GM18526 (cell line): ENCODE measurements around the gene CPVL.

ENCODE experiments used
- POLR2A ChIP-seq: IDR thresholded peaks from 3 replicates; pipeline ENCODE4 v1.6.1; 2011; ENCODE audit not compliant: insufficient read length; ENCODE audit errors: extremely low read depth

Gene CPVL

DNA sequence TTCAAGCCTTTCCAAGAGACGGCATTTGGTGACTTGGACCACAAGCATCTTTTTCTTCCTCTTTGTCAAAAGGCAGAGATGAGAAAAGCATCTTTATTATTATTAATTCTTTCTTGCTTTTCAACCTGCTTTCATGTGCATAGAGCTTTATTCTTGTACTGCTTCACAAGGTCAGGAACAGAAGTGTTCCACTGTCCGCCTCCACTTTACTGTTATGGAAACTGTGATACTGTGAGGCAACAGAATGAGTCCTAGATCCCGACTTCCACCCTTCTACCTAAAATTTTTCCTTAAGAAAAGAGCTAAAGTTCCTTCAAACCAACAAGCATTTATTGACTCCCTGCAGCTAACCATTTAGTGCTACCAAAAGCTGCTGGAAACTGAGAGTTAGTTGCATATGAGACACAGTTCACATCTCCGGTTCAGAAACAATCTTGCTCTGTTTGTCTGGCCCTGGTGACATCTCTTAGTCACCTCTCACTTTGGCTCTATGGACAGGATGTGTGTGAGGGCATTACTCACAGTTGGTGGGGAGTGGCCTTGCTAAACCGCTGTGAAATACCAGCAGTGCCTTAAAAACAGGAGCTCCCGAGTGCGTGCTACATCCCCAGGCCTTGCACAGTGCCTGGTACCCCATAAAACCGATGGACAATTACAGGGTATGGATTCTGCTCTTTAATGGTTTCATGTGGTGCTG, 111.1 kb downstream of the CPVL start:
- TF ChIP-seq POLR2A = no peak

DNA sequence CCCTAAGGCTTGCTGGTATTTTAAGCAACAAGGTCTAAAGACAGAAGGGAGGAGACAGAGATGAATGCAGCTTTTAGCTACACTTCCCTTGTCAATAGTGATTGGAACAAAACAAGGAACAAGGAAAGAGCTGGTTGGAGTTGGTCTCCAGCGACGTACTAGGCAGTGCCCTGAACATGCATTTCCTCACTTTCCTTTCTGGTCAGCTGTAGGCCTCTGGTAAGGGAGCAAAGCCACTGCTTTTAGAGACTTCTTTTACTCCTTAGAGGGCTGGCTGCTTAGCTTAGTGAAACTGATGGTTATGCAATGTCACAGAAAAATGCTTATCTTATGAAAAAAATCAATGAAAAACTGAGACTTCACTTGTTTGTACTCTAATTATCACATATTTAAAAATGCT, 112.8 kb downstream of the CPVL start:
- no peak for TF ChIP-seq POLR2A

DNA sequence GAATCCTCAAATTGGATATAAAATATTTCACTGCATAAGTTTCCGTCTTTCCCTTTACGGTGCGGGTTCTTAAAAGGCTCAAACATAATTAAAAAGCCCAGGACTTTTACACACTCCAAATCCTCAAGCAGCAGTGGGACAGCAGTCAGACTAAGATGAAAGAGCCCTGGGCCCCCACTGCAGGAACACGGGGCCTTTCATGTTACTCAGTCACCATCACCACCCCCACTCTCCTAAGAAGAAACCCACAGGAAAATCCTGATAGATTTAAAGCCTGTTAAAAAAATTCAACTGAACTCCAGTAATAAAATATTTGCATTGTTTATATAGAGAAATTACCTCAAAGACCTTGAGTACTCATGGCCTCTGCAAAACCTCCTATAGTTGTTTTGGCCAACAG, 114.2 kb downstream of the CPVL start:
- TF ChIP-seq POLR2A = no peak

DNA sequence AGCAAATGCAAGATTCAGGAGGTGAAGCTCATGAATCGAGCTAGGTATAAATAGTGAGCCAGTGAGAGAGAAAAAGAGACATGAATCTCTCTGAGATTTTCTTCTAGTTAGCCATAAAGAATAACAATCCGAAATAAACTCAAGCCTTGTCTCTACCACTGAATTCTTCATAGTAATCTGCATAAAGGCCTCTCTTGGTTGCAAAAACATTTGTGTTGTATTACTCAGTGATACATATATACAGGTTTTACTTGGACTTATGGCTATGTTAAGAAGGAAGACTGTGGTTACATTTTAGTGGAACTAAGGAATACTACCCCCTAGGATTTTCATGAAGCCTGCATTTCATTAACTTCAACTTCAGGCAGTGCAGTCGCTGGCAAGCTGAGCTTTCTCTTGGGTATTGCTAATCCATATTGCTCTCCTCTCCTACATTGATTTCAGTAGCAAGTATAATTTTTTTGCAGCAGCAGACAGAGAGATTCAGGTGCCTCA, 115.5 kb downstream of the CPVL start:
- no peak for TF ChIP-seq POLR2A

DNA sequence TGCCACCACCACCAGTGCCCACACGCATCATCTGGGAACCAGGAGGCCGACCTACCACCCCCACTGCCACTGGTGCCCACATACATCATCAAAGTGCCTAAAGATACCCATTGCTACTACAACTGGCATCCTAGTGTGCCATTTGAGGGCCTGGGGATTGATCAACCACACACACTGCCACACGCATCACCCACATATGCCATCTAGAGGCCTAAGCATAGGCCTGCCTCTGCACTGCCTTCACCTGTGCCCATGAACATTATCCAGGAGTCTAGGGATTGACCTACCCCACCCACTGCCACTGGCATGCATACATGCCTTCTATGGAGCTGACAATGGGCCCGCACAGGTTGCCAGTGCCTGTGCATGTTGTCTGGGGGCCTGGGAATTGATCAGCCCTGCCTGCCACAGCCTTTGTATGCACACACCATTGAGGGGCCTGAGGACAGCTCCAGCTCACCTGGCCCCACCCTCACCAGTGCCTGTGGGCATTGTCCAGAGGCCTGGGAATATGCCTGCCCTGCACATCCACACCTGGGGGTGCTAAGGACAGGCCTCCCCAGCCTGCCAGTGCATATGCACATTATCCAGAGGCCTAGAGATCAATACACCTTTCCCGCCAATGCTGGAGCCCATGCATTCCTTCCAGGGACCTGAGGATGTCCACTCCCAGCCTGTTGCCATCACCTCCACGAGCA, 123.9 kb downstream of the CPVL start:
- no peak for TF ChIP-seq POLR2A

DNA sequence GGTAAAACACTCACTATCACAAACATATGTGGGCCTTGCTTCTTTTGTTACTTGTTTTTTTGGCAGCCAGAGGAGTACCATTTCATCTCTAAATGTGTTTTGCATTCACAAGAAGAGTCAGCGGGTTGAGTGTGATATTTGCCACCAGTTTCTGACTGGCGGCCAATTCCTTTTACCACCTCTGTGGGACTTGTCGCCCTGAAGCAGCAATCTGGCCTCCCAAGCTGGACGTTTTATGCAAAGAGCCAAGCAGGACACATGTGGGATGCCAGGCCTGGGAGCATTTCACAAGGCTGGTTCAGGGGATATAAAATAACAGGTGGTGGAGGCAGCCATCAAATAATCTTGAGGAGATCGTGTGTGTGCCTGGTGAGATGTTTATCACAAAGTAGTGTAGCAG, 126.4 kb downstream of the CPVL start:
- no peak for TF ChIP-seq POLR2A

DNA sequence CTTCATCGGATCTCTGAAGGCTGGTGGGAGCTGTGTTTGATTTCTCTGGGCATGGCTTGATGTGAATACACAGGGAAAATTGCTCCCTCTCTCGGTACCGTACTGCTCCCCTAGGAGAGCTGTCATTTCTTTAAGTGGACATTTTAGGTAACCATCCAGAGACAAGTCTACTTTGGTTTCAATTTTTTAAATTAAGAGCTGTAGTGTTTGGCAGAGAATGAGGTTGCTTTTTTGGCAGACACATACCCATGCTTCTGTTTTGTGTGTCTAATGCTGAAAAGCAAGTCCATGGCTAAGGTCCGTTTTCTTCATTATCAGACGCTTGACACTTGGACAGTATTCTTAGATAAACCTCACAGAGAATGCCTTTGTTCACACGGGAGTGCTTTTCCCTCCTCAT, 127.0 kb downstream of the CPVL start:
- TF ChIP-seq POLR2A = no peak

DNA sequence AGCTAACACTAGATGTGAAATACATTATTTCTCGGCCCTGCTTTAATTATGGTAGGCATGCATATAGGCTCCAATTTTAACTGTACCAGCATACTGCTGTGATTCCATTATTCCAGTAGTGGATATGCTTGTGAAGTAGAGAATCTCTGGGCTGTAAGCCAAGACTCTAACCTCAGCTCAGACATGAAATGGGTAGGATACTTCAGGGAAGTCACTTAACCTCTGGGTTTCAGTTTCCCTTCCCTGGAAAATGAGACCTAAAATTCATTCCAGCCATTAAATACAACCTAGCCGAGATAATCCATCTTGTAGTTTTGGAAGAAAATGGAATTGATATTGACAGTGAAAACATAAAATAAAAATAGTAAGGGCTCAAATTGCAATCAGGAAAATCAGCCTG, 128.6 kb downstream of the CPVL start:
- TF ChIP-seq POLR2A = no peak

DNA sequence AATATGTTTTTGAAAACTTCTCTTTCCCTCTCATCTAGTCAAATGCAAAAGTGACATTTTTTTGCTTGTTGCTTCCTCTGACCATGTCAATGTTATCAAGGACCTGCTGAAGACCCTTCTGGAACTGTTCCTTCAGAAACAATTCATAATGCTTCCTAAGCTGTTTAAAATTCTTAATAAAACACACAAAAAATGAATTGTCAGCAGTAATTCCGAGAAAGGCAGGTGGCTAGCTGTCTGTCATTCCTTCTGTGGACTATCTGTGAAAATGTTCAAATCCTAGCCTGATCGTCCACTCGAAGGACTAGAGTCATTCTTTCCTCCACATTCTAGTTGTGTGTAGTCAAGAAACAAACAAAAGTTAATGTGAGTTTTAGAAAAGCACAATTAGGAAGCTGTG, 131.6 kb downstream of the CPVL start:
- no peak for TF ChIP-seq POLR2A

DNA sequence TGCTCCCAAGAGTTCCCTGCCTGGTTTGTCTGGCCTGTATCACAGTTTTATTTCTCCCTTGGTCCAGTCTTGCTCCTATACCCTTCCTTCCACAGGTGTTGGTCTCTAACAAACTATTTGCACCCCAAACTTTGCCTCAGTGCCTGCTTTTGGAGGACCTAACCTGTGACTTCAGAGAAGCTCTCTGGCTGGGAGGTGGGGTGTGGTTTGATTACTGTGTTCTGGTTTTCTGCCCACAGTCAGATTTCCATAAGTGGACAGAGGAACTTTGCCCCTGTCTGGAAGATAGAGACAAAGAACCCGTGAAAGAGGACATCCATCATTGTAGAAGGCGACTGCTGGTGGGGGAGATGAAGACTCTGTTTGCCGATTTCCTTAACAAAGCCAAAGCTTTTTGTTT, 132.4 kb downstream of the CPVL start:
- no peak for TF ChIP-seq POLR2A

DNA sequence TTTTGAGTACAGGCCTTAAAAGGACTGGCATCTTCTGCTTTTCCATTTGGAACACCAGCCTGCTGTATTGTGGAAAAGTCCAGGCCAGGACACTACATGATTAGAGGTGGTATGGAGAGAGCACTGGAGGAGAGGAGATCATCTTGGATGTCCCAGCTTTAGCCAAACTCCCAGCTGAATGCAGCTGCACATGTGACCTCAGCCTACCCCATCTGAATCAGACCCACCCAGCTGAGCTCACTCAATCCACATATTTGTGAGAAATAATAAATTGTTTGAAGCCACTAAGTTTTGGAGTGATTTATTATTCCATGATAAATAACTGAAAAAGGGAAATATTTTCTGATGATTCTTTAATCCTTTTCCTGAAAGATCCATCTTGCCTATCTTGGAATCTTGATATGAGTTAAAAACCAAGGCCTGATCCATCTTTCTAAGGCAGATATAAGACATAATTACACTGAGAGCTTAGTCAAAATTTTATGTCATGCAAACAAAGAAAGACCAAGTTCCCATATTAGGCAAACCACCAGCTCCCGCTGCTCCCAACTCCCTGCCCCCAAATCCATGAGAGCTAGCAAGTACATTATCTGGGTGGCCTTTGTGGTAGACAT, 133.1 kb downstream of the CPVL start:
- TF ChIP-seq POLR2A = no peak

DNA sequence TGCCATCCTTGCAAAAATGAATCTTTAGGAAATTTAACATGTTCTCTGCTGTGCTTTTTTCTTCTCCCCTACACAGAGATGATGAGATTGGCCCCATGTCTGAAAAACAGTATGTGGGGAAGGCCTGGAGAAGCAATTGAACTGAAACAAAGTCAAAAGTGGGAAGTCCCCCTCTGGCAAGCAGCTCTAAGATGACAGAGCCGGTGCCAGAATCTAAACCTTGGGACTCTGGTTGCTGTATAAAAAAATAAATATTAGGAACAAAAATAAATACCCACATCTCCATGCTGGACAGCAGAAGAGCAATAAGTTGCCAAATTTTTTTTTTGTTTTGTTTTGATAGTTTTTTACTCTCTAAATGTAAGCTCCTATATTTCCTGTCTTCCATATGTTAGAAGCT, 136.4 kb downstream of the CPVL start:
- TF ChIP-seq POLR2A = no peak

DNA sequence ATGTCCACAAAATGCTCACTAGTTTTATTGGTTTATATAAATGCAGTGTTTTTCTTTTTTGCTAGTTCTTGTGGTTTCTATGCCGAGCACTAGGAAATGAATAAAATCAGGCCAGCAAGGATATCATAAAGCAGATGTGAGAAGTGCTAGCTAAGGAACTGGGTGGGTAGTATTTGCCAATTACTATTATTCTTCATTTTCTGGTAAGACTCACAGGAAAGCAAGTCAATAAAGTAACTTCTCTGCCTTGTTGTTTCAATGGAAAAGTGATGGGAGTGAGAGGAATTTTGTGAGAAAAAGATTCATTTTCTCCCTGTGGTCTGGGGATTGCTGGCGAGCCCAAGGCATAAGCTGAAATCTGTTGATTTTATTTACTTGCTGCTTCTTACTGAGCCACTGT, 137.7 kb downstream of the CPVL start:
- TF ChIP-seq POLR2A = no peak

DNA sequence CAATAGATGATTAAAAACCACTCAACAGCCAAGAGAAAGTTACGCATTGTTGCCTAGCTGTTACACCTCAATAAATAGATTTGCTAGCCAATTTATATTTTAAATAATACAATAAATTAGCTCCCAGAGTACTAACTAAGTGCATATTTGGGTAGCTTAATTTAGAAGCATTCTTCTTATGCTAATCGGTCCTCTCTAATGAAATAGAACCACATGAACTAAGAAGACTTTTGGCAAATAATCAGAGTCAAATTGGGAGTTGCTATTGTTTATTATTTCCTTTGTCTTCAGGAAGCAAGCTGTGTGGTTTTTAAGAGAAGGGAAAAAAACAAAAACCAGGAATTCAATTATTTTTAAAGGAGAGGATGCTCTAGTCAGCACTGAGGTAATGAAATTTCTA, 139.2 kb downstream of the CPVL start:
- no peak for TF ChIP-seq POLR2A

DNA sequence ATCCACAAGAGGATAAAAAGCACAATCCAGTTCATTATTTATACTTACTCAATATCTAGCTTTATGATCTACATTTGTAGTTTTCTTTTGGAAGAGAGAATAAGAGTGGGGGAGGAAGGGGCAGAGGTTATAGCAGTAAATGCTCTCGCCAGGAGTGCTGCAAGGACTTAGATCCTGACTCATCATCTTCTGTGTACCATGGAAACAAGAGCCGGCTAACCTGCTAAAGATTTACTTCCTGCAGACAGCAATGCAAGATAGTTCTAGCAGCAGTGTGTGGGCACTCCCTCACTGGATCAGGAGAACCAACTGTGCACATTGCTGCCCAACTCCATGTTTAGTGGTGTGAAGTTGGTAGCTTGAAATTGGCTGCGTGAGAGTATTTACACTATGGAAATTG, 140.5 kb downstream of the CPVL start:
- no peak for TF ChIP-seq POLR2A

DNA sequence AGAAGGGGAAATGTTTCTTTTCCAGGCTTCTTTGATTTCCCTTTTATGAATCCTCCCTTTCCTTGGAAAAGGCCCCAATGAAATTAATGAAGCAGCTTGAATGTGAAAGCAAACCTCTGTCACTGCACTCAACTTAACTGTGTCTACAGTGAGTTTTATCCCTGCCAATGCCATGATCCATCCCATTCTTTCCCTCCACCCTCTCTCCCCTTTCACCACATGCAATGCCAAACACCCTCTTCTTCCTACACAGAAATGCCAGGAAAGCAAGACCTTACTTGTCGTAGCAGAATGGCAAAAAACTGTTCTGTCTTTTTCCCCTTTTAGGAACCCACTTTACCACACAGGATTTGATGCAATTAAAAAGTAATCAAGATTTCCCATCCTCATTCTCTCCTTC, 140.9 kb downstream of the CPVL start:
- TF ChIP-seq POLR2A = no peak
